ENCODE measurements around the gene NDUFS7. TPM values are rescaled to one million over a fixed set of nuclear protein-coding genes. Genes with fewer than 3 reads are reported as not detected.

The NDUFS7 gene
- total and polyA plus RNA-seq, 7 donors, result 99.4 to 262 (median 156) TPM

DNA sequence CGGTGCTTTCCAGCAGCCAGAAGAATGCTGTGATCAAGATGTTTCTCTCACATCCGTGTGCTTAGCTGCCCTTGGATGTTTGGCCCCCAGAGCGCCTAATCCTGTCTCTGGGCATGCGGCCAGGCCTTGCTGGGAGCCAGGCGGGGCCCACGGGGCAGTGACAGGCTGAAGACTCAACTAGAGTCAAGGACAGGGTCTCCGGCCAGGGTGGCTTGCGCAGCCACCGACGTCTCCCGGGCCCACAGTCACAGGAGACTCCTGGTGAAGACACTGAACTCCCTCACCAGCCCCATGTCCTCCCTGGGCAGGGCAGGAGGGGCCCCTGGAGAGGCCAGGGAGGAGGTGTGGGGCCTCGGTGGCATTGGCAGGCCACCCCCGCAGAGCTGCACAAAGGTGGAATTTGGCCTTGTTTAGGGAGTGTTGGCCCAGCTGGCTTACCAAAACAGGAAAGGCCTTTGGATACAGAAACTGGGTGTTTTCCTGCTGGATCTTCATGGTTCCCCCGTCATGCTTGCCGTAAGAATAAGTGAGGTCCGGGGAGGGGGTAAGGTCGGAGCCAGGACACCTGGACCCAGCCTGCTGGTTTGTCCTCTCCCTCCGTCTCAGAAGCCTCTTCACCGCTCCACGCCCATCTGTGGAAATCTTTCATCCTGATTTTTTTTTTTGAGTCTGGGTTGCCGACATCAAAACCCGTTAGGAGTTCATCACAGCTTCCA lies 10.0 kb upstream of the NDUFS7 start:
- WGBS, 2 donors, result 76 to 81% methylated on average over 22 of the region's 22 CpGs
- no peak for DNase-seq
- Histone ChIP-seq H3K36me3 (peaks cover 18 to 73% (median 40%) of the 10 kb centered on the region in 4 donors), H3K27ac (peak overlapping the region; percentile 49 to 77 (median 69)), H3K27me3 (no peaks in the 10 kb centered on the region), H3K9me3 (no peaks in the 10 kb centered on the region), H3K4me3 (no peak overlapping the region), H3K4me1 (peaks cover 0 to 12% (median 10%) of the 10 kb centered on the region in 4 donors)
- intact Hi-C loops (cut with DNase I), result no loop called here
- TF ChIP-seq POLR2AphosphoS5 (IDR thresholded peaks at IDR 0.05) (no peak), EP300 (IDR thresholded peaks at IDR 0.05) (no peak), POLR2A (IDR thresholded peaks at IDR 0.05) (no peak)
- TF ChIP-seq, protein P1, sequence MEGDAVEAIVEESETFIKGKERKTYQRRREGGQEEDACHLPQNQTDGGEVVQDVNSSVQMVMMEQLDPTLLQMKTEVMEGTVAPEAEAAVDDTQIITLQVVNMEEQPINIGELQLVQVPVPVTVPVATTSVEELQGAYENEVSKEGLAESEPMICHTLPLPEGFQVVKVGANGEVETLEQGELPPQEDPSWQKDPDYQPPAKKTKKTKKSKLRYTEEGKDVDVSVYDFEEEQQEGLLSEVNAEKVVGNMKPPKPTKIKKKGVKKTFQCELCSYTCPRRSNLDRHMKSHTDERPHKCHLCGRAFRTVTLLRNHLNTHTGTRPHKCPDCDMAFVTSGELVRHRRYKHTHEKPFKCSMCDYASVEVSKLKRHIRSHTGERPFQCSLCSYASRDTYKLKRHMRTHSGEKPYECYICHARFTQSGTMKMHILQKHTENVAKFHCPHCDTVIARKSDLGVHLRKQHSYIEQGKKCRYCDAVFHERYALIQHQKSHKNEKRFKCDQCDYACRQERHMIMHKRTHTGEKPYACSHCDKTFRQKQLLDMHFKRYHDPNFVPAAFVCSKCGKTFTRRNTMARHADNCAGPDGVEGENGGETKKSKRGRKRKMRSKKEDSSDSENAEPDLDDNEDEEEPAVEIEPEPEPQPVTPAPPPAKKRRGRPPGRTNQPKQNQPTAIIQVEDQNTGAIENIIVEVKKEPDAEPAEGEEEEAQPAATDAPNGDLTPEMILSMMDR (IDR thresholded peaks at IDR 0.05), result no peak

DNA sequence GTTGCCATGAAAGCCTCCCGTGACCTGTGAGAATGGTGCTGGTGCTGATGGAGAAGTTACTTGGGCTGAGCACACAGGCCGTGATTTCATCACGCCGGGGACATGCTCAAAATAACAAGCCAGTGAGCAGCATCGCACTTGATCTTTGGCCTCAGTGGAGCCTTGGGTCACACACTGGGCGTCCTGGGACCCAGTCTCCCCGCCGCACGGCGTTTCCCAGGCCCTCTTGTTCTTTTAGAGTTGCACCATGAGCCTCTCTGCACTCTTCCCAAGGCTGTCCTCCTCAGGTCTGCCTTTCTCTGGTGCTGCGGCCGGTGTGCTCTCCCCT lies 9.5 kb upstream of the NDUFS7 start:
- 81 to 84% methylated on average over 12 of the region's 12 CpGs for WGBS, 2 donors
- Histone ChIP-seq H3K4me3 (no peak overlapping the region), H3K27me3 (no peaks in the 10 kb centered on the region), H3K36me3 (peaks cover 15 to 68% (median 38%) of the 10 kb centered on the region in 4 donors), H3K27ac (peak overlapping the region; percentile 49 to 77 (median 69)), H3K4me1 (peaks cover 0 to 12% (median 10%) of the 10 kb centered on the region in 4 donors), H3K9me3 (no peaks in the 10 kb centered on the region)
- intact Hi-C loops (cut with DNase I), result no loop called here
- TF ChIP-seq POLR2AphosphoS5 (IDR thresholded peaks at IDR 0.05), result no peak
- TF ChIP-seq, protein P1 (IDR thresholded peaks at IDR 0.05), result no peak
- TF ChIP-seq EP300 (IDR thresholded peaks at IDR 0.05), result no peak
- TF ChIP-seq POLR2A (IDR thresholded peaks at IDR 0.05), result no peak
- DNase-seq, result no peak

DNA sequence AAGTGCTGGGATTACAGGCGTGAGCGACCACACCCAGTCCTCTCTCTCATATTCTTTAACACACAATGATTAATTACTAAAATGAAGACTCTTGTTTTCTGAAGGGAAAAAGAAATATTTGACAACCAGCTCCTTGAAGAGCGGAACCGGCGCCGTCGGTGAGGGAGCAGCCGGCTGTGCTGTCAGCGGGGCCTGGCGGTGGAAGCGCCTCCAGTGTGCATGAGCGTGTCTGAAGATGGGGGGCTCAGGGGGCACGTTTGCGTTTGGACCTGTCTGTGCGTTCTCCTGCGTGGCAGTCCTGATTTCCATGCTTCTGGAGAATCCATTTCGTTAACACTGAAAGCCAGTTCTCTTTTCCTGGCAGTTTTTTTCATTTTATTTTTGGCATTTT lies 7.3 kb upstream of the NDUFS7 start:
- Histone ChIP-seq H3K9me3 (no peaks in the 10 kb centered on the region), H3K4me3 (no peak overlapping the region), H3K36me3 (peaks cover 6 to 46% (median 18%) of the 10 kb centered on the region in 4 donors), H3K27ac (no peak overlapping the region), H3K27me3 (no peaks in the 10 kb centered on the region), H3K4me1 (peaks cover 0 to 13% (median 10%) of the 10 kb centered on the region in 4 donors)
- WGBS, 2 donors, result 96 to 97% methylated on average over 17 of the region's 17 CpGs
- no peak for DNase-seq
- TF ChIP-seq POLR2A (IDR thresholded peaks at IDR 0.05), result no peak
- TF ChIP-seq POLR2AphosphoS5 (IDR thresholded peaks at IDR 0.05), result no peak
- TF ChIP-seq EP300 (IDR thresholded peaks at IDR 0.05), result no peak
- TF ChIP-seq, protein P1 (IDR thresholded peaks at IDR 0.05), result no peak
- intact Hi-C loops (cut with DNase I), result no loop called here

DNA sequence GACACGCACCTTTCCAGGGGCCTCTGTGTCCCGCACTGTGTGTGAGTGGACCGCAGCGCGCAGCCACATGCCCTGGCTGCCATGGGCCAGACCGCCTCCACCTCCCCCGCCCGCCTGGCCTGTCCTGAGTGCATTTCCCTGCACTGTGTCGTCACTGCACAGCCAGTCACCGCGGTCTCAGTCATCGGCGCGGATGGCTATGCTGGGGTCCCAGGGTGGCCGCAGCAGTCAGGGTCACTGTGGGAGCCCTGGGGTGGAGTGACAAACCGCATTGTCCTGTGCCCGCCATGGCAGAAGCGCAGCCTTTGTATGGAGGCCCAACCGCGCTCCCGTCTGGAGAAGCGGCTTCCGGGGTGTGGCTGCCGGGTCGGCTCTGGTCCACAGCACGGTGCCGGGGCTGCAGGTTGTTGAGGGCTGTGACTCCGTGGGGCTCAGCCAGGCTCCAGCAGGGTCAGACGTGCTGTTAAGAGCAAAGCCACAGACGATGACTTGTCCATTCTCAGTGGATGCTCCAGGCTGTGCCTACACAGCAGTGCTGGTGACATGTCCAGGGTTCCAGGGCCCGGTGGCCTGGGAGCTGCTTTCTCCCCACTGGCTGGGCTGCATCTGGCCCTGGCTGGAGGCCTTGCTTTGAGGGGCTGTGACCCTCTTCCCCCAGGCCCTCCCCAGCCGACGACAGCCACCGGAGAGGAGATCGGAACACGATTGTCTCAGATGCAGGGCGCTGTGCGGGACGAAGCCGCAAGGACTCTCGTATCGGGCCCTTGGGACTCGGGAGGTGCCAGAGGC lies 6.3 kb upstream of the NDUFS7 start:
- H3K36me3 ChIP-seq, result peaks cover 6 to 41% (median 14%) of the 10 kb centered on the region in 4 donors
- intact Hi-C loops (cut with DNase I), result no loop called here
- H3K9me3 ChIP-seq, result no peaks in the 10 kb centered on the region
- no peaks in the 10 kb centered on the region for H3K27me3 ChIP-seq
- TF ChIP-seq POLR2AphosphoS5 (IDR thresholded peaks at IDR 0.05) (no peak), POLR2A (IDR thresholded peaks at IDR 0.05) (no peak)
- TF ChIP-seq, protein P1 (IDR thresholded peaks at IDR 0.05), result no peak
- H3K4me3 ChIP-seq, result no peak overlapping the region
- no peak for DNase-seq
- H3K4me1 ChIP-seq, result peaks cover 0 to 15% (median 10%) of the 10 kb centered on the region in 4 donors
- 96 to 97% methylated on average over 43 of the region's 43 CpGs for WGBS, 2 donors
- H3K27ac ChIP-seq, result no peak overlapping the region

Measured in sigmoid colon (tissue), 7 donors.